ENCODE results near the gene PTPN5.

PTPN5 gene

GRCh38 chr11:18761144-18761543, 30.5 kb downstream of the PTPN5 start:
- no peak overlapping the region for H3K27ac ChIP-seq (ENCODE audit: low read depth, low read length)
- no peak overlapping the region for H2AFZ ChIP-seq (ENCODE audit: low read length, unreplicated experiment)
- no peaks in the 10 kb centered on the region for H3K79me2 ChIP-seq (ENCODE audit: control insufficient read depth, insufficient read depth, low read length, unreplicated experiment)
- H3K4me1 ChIP-seq (ENCODE audit: control insufficient read depth, insufficient read depth, low read length, unreplicated experiment) = peaks cover 12% of the 10 kb centered on the region
- H3K36me3 ChIP-seq (ENCODE audit: insufficient read depth, low read length) = no peaks in the 10 kb centered on the region
- H3K4me3 ChIP-seq (ENCODE audit: low read depth, low read length) = no peak overlapping the region
- 0 out of 2 replicates have a peak, but pooled peaks cover 6% of the 10 kb centered on the region for H3K27me3 ChIP-seq (ENCODE audit: insufficient read depth, low read length)

GRCh38 chr11:18757811-18758210, 33.8 kb downstream of the PTPN5 start:
- Histone ChIP-seq H3K79me2 (ENCODE audit: control insufficient read depth, insufficient read depth, low read length, unreplicated experiment) (no peaks in the 10 kb centered on the region), H3K4me1 (ENCODE audit: control insufficient read depth, insufficient read depth, low read length, unreplicated experiment) (peaks cover 15% of the 10 kb centered on the region), H3K27me3 (ENCODE audit: insufficient read depth, low read length) (0 out of 2 replicates have a peak, but pooled peaks cover 6% of the 10 kb centered on the region), H3K4me3 (ENCODE audit: low read depth, low read length) (no peak overlapping the region), H3K27ac (ENCODE audit: low read depth, low read length) (no peak overlapping the region), H3K36me3 (ENCODE audit: insufficient read depth, low read length) (no peaks in the 10 kb centered on the region), H2AFZ (ENCODE audit: low read length, unreplicated experiment) (no peak overlapping the region)

DNA sequence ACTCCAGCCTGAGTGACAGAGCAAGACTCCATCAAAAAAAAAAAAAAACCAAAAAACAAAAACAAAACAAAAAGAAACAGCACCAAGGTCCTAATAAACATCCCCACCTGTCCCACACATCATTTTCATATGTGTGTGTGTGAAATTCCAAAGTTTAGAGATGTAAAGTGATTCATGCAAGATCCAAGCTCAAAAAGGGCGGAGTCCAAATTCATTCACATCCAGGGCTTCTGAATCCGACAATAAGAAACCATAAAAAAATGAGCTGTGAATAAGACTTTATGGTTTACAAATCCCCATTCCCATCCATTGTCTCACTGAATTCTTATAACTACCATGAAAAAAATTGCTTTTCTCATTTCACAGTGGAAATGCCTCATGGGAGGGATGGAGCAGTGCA, 34.7 kb downstream of the PTPN5 start:
- Histone ChIP-seq H3K4me3 (ENCODE audit: low read depth, low read length) (no peak overlapping the region), H2AFZ (ENCODE audit: low read length, unreplicated experiment) (no peak overlapping the region), H3K4me1 (ENCODE audit: control insufficient read depth, insufficient read depth, low read length, unreplicated experiment) (peaks cover 15% of the 10 kb centered on the region), H3K79me2 (ENCODE audit: control insufficient read depth, insufficient read depth, low read length, unreplicated experiment) (no peaks in the 10 kb centered on the region), H3K27ac (ENCODE audit: low read depth, low read length) (no peak overlapping the region), H3K27me3 (ENCODE audit: insufficient read depth, low read length) (0 out of 2 replicates have a peak, but pooled peaks cover 6% of the 10 kb centered on the region), H3K36me3 (ENCODE audit: insufficient read depth, low read length) (no peaks in the 10 kb centered on the region)

DNA sequence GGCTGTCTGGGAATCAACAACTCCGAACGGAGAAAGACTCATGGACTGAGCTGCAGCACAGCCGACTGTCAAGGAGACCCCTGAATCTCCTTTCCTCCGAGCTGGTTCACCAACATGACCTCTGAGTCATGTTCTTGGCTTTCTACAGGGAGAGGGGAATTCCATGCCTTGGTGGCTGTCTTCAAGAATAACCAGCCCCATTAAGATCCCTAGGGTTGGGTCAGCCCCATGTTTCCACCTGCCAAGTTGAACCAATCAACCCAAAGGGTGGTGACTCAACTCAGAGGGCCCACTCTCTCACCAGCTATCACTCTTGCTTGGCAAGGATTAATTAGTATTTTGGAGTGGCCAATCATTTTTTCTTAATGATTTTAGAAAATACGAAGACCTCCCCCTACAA, 37.3 kb downstream of the PTPN5 start:
- no peak overlapping the region for H3K27ac ChIP-seq (ENCODE audit: low read depth, low read length)
- H3K4me1 ChIP-seq (ENCODE audit: control insufficient read depth, insufficient read depth, low read length, unreplicated experiment) = peaks cover 24% of the 10 kb centered on the region
- H3K27me3 ChIP-seq (ENCODE audit: insufficient read depth, low read length) = 0 out of 2 replicates have a peak, but pooled peaks cover 6% of the 10 kb centered on the region
- no peak overlapping the region for H2AFZ ChIP-seq (ENCODE audit: low read length, unreplicated experiment)
- H3K79me2 ChIP-seq (ENCODE audit: control insufficient read depth, insufficient read depth, low read length, unreplicated experiment) = no peaks in the 10 kb centered on the region
- H3K36me3 ChIP-seq (ENCODE audit: insufficient read depth, low read length) = no peaks in the 10 kb centered on the region
- no peak overlapping the region for H3K4me3 ChIP-seq (ENCODE audit: low read depth, low read length)

- Histone ChIP-seq H3K27ac (ENCODE audit: low read depth, low read length) (no peak overlapping the region), H3K4me1 (ENCODE audit: control insufficient read depth, insufficient read depth, low read length, unreplicated experiment) (peaks cover 24% of the 10 kb centered on the region), H3K4me3 (ENCODE audit: low read depth, low read length) (no peak overlapping the region)
These were observed 39.1 kb downstream of the PTPN5 start for GRCh38 chr11:18752502-18752901.

DNA sequence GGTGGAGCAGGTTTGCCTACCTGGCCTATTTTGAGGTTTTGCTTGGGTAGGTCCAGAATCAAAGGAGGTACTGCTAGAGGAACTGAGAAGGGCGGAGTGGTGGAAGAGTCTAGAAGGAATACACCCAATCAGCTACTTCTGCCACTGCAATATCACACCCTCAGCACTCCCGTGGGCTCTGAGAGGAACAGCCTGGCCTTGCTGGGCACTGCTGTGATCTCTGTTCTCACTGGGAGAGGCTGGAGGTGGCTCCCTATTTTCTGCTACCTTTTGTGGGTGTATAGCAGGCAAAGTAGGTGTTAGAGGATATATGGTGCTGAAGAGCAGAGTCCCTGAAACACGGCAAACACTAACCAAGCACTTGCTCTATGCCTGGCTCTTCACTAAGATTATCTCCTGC, 40.7 kb downstream of the PTPN5 start:
- Histone ChIP-seq H3K4me3 (ENCODE audit: low read depth, low read length) (no peak overlapping the region), H3K4me1 (ENCODE audit: control insufficient read depth, insufficient read depth, low read length, unreplicated experiment) (peaks cover 24% of the 10 kb centered on the region), H3K79me2 (ENCODE audit: control insufficient read depth, insufficient read depth, low read length, unreplicated experiment) (no peaks in the 10 kb centered on the region), H3K36me3 (ENCODE audit: insufficient read depth, low read length) (no peaks in the 10 kb centered on the region), H3K27ac (ENCODE audit: low read depth, low read length) (no peak overlapping the region), H2AFZ (ENCODE audit: low read length, unreplicated experiment) (no peak overlapping the region), H3K27me3 (ENCODE audit: insufficient read depth, low read length) (no peaks in the 10 kb centered on the region)

More at GRCh38 chr11:18752502-18752901, 39.1 kb downstream of the PTPN5 start:
- no peaks in the 10 kb centered on the region for H3K79me2 ChIP-seq (ENCODE audit: control insufficient read depth, insufficient read depth, low read length, unreplicated experiment)
- H3K36me3 ChIP-seq (ENCODE audit: insufficient read depth, low read length) = no peaks in the 10 kb centered on the region
- no peak overlapping the region for H2AFZ ChIP-seq (ENCODE audit: low read length, unreplicated experiment)
- 0 out of 2 replicates have a peak, but pooled peaks cover 6% of the 10 kb centered on the region for H3K27me3 ChIP-seq (ENCODE audit: insufficient read depth, low read length)

DNA sequence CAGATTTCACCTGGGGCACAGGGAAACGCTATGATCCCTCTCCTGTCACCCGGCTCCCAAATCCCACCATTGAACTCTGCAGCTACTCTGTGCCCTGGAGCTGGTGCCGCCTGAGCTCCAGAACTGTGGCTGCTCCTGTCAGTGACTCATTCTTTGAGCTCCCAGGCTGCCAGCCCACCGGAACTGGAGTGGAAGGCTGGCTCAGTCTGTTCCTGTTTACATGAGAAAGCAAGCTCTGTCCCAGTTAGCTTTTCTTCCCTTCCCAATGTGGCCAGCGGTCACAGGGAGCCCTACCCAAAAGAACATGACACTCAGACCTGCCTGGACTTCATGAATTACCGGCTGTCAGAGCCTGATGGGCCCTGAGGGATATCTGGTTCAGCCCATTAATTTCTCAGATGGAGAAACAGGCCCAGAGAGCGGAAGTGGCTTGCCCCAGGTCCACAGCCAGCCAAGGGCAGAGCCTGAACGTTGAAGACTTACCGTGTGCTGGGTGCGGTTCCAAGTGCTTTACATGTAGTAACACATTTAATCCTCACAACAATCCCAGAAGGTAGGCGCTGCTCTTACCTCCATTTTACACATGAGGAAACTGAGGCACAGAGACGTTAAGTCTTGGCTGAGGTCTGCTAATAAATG, 41.8 kb downstream of the PTPN5 start:
- Histone ChIP-seq H3K79me2 (ENCODE audit: control insufficient read depth, insufficient read depth, low read length, unreplicated experiment) (no peaks in the 10 kb centered on the region), H3K4me1 (ENCODE audit: control insufficient read depth, insufficient read depth, low read length, unreplicated experiment) (peaks cover 24% of the 10 kb centered on the region), H3K4me3 (ENCODE audit: low read depth, low read length) (no peak overlapping the region), H2AFZ (ENCODE audit: low read length, unreplicated experiment) (peak overlapping the region; percentile 58), H3K36me3 (ENCODE audit: insufficient read depth, low read length) (no peaks in the 10 kb centered on the region), H3K27ac (ENCODE audit: low read depth, low read length) (peak overlapping the region; percentile 51; the same call in 1 of the 2 replicates), H3K27me3 (ENCODE audit: insufficient read depth, low read length) (no peaks in the 10 kb centered on the region)

DNA sequence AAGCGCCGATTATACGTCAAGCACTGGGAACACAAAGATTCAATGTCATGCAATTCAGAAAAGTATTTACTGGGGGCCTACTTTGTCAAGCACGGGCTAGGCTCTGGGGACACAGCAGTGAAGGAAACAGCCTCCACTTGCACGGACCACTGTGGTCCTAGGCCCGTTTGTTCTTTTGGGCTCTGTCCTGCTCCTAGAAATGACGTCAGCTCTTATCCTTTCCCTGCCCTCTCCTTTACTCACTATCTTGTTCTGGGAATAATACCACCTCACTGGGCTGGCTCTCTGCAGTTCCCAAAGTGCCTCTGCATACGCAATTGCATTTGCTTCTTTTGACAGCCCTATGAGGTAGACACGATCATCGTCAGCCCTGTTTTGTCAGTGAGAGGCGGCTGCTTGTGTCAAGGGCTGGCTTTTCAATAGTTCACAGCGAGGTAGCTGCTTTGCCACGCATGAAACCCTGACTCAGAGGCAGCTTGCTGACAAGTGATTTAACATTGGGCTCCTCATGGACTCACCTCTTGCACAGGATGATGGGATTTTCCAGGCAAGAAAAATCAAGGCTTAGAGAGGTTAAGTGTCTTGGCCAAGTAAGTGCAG, 42.7 kb downstream of the PTPN5 start:
- no peak overlapping the region for H3K4me3 ChIP-seq (ENCODE audit: low read depth, low read length)
- no peaks in the 10 kb centered on the region for H3K27me3 ChIP-seq (ENCODE audit: insufficient read depth, low read length)
- no peak overlapping the region for H2AFZ ChIP-seq (ENCODE audit: low read length, unreplicated experiment)
- H3K79me2 ChIP-seq (ENCODE audit: control insufficient read depth, insufficient read depth, low read length, unreplicated experiment) = no peaks in the 10 kb centered on the region
- no peak overlapping the region for H3K27ac ChIP-seq (ENCODE audit: low read depth, low read length)
- peaks cover 15% of the 10 kb centered on the region for H3K4me1 ChIP-seq (ENCODE audit: control insufficient read depth, insufficient read depth, low read length, unreplicated experiment)
- no peaks in the 10 kb centered on the region for H3K36me3 ChIP-seq (ENCODE audit: insufficient read depth, low read length)

- Histone ChIP-seq H2AFZ (ENCODE audit: low read length, unreplicated experiment) (no peak overlapping the region), H3K27me3 (ENCODE audit: insufficient read depth, low read length) (no peaks in the 10 kb centered on the region), H3K27ac (ENCODE audit: low read depth, low read length) (no peak overlapping the region), H3K36me3 (ENCODE audit: insufficient read depth, low read length) (no peaks in the 10 kb centered on the region), H3K4me3 (ENCODE audit: low read depth, low read length) (no peak overlapping the region), H3K79me2 (ENCODE audit: control insufficient read depth, insufficient read depth, low read length, unreplicated experiment) (no peaks in the 10 kb centered on the region), H3K4me1 (ENCODE audit: control insufficient read depth, insufficient read depth, low read length, unreplicated experiment) (peaks cover 10% of the 10 kb centered on the region)
These were observed 46.3 kb downstream of the PTPN5 start for GRCh38 chr11:18745251-18745650.

DNA sequence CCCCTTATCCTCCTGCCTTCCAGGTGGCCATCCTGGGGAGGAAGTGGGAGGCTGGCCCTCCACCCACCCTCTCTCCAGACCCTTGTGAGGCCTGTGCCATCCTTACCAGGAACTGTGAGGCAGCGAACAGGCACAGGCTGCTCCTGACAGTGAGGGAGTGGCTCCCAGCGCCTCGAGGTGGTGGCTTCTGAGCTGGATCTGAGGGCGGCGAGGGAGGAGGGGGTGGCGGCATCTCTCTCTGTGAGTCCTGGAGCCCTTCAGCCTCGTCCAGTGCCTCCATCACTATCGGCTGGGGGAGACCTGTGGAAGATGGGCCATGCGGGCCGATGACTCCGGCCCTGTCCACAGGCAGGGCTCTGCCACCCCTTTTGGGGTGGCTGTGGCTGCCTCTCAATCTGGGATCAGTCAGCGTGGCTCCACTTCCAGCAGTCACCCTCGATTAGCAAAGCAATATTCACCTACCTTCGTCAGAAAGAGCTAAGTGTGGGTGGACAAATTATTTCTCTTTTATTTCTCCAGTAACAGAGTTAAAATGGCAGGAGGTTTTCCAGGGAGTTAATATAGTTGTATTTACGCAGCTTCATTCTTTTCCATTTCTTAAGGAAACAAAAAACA, 47.6 kb downstream of the PTPN5 start:
- no peak overlapping the region for H2AFZ ChIP-seq (ENCODE audit: low read length, unreplicated experiment)
- no peaks in the 10 kb centered on the region for H3K36me3 ChIP-seq (ENCODE audit: insufficient read depth, low read length)
- H3K27me3 ChIP-seq (ENCODE audit: insufficient read depth, low read length) = peaks cover 5% of the 10 kb centered on the region; the same call in 1 of the 2 replicates

GRCh38 chr11:18743365-18743764, 48.2 kb downstream of the PTPN5 start:
- H3K4me1 ChIP-seq (ENCODE audit: control insufficient read depth, insufficient read depth, low read length, unreplicated experiment) = no peaks in the 10 kb centered on the region
- H3K36me3 ChIP-seq (ENCODE audit: insufficient read depth, low read length) = no peaks in the 10 kb centered on the region
- no peak overlapping the region for H2AFZ ChIP-seq (ENCODE audit: low read length, unreplicated experiment)
- no peak overlapping the region for H3K27ac ChIP-seq (ENCODE audit: low read depth, low read length)
- H3K27me3 ChIP-seq (ENCODE audit: insufficient read depth, low read length) = peaks cover 6% of the 10 kb centered on the region; the same call in 1 of the 2 replicates
- no peaks in the 10 kb centered on the region for H3K79me2 ChIP-seq (ENCODE audit: control insufficient read depth, insufficient read depth, low read length, unreplicated experiment)
- no peak overlapping the region for H3K4me3 ChIP-seq (ENCODE audit: low read depth, low read length)

More for the DNA sequence above, 47.6 kb downstream of the PTPN5 start:
- no peaks in the 10 kb centered on the region for H3K79me2 ChIP-seq (ENCODE audit: control insufficient read depth, insufficient read depth, low read length, unreplicated experiment)
- no peaks in the 10 kb centered on the region for H3K4me1 ChIP-seq (ENCODE audit: control insufficient read depth, insufficient read depth, low read length, unreplicated experiment)
- no peak overlapping the region for H3K27ac ChIP-seq (ENCODE audit: low read depth, low read length)
- no peak overlapping the region for H3K4me3 ChIP-seq (ENCODE audit: low read depth, low read length)
